Cortex of kidney (tissue), 1 donor: Measurements from ENCODE around the gene WT1.
"Not testable (repeated sequence)": the region's sequence is repeated elsewhere in the genome, so short reads cannot be mapped to it uniquely, and the experiment has no call there.

Source experiments
- DNase-seq: peaks from one replicate; lab custom pipeline; 2025; lab: John Stamatoyannopoulos, UW

WT1 gene

DNA sequence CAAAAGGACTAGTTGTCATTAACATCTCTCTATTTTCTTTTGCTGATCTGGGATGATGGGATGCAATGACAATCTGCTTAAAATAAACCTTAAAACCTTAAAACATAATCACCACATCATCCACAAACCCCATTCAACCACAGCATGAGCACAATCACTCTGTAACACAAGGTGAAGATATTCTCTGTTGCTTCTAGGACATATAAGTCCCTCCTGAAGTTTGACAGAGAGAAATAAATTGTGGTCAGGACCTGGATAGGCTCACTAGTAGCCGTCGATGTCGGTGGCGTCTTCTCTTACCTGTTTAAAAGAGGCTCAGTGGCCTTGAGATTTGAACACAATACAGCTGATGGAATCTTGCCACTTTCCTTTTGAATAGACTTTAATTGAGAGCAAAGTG, 47.9 kb downstream of the WT1 start:
- DNase-seq, result no peak

DNA sequence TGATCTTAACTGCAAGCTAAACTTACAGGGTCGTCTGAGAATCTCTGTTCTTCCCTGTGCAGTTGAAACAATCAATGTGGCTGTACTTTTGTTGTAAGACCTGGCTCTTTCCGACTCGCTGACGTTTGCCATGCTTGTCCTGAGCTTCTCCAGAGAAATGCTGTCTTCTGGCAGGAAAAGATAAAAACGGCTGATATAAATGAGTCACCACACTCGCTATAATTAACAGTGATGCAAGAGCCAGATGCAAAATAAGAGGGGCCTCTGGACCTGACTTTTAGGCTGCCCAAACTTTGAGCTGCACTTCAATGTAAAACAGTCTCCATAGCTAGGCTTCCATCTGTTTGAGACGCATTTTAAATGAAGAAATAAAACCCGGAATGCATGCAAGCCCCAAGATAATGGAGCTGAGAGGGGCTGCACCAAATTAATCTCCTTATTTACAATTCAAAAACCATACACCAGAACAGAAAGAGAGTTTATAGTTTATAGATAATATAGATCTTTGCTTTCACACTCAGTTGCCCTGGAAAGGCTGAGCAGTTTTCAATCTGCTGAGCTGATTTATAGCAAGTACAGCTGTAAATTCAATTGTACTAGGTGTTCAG, 48.5 kb downstream of the WT1 start:
- no peak for DNase-seq

DNA sequence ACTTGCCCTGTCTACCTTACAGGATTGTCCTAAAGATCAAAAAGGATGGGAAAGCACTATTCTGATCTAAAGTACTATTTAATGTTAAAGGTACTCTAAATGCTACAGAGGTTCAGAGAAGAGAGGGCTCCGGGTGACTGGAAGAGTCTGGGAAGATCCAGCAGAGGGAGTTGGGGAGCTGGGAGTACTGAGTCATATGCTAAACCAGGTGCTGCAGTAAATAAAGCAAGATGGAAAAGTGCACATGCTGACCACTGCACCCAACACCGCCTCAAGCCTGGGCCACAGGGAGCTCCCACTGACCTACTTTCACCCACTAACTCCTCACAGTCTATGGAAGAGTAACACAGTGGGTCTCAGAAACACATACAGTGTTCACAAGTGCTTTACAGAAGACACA, 49.3 kb downstream of the WT1 start:
- DNase-seq, result no peak

DNA sequence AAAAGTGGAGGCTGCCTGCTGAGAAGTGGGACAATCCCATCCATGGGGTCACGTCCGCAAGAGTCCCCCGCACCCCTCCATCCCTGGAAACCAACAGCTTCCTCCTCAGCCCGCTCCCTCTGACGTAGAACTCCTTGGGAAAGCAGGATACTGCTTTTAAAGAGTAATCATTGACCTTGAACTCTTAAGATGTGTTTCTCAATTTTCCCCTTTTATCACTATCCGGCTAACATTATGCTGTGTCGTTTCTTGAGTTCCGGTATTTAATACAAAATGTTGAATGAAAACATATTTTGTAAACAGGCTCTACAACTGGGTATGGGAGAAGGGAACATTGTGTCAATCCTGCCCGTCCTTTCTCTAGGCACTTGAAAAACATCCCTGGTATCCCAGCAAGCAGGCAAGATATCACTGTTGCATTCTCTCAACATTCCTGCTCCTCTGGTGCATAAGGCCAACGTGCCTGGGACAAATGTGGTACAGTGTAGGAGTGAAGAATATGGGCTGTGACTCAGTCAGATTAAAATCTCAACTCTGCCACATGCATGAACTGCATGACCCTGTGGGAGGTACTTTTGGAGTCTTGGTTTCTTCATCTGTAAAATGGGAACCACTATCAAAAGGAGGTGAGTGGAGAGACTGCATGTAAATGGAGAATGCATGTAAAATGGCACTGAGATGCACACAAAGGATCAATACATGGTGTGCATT, 52.8 kb downstream of the WT1 start:
- no peak for DNase-seq

DNA sequence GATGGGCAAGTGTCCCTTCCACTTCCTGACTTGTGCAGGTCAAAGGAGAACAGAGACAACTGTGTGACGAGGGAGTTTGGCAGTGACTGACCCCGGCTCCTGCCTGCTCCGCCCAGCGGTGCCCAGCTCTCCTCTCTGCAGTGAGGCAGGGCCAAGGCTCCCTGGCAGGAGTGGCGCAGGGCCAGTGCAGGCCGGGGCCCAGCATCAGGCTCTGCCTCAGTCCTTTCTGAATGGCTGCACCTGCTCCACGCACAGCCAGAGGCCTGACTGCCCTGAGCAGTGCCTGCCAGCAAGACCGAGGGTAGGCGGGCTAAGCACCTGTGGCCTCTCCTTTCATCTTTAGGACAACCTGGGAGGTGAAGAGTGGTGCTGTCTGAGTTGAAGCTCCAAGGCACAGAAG, 54.2 kb downstream of the WT1 start:
- no peak for DNase-seq

DNA sequence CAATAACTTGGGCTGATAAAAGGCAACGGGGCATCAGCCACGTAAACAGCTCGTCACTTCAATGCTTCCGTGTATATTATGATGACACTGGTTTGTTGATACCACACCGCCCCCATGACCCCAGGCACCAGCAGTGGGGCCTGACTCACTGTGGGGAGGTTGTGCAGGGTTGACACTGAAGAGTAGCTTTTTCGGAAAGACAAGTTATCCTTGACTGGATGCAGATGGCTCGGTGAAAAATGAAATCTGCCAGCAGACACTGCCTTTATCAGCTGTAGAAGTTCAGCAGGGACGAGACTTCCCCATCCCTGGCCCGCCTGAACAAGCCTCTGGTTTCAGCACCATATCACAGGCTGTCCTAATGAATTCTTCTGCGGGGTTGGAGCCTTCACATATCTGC, 55.6 kb downstream of the WT1 start:
- DNase-seq, result no peak

DNA sequence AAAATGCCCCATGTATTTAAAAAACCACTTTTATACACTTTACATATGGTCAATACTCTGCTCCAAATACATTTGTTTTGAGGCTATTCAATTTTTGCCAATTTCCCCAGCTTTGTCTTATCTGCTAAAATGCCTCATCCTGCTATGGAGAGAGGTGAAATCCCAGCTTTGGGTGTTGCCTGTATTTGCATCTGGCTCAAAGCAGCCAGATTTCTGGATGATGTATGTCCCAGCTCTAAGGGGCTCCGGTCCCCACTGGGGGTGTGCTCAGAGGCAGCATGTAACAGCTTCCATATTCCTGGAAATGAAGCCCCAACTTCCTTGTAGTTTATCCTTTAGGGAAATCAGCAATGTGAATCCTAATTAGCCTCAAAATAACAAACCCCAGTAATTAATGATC, 59.5 kb downstream of the WT1 start:
- no peak for DNase-seq

DNA sequence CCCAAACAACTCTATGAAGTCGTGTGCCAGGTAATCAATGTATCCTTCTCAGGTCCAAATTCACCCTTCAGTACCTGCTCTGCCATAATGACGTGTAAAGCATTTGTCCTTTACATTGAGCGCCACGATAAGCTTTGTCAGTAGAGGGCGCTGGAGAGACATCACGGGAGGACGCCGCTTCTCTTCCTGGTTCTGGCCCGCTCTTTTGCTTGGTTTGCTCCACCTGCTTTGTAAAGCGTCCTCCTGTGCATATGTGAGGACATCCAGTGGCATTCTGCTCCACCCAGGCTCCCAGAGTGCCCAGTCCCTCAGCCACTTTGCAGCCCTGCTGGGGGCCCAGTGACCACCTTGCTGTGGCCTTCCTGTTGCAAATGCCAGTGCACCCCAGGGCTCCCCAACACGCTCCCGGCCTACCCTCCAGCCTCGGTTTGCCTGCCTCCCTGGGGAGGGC, 61.1 kb downstream of the WT1 start:
- no peak for DNase-seq

DNA sequence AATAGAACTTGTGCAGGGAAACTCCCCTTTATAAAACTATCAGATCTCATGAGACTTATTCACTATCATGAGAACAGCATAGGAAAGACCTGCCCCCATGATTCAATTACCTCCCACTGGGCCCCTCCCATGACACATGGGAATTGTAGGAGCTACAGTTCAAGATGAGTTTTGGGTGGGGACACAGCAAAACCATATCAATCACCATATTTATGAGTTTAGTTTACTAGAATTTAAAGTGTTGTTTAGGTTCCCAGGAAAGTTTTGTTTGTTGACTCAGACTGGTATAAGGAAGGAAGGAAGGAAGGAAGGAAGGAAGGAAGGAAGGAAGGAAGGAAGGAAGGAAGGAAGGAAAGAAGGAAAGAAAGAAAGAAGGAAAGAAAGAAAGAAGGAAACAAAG, 65.4 kb downstream of the WT1 start:
- not testable (repeated sequence) for DNase-seq

DNA sequence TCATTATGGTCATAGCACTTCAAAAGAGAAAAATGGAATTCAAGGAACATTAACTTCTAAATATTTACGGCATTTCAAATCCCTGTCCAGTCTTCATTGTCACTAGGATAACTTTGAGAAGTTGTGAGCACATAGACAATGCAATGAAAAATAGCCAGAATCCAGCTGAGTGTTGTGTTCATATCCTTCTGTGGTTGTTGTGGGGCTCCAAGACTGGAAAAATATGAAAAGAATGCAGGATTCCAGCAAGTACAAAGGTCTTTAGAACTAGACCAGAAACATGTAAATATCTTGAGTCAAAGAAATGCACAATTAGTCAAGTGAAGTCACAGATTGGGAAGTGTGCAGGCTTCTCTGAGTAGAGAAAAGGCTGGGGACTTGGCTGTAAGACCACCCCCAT, 68.7 kb downstream of the WT1 start:
- no peak for DNase-seq

DNA sequence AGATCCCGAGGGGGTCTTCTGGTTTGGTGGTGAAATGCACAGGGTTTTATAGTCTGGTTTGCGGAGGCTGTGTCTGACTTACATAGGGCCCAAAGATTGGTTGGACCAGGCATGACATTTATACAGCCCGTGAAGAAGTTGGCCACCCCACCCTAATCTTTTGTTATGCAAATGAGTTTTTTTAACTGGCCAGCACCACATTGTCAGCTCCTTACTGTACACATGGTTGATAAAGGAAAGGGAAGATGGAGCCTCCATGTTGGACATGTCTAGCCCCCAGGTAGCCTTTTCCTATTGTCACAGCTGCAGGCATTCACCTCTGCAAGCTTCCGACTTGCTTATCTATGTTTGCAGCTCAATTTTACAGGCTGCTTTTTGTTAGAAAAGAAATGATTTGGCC, 70.1 kb downstream of the WT1 start:
- no peak for DNase-seq

DNA sequence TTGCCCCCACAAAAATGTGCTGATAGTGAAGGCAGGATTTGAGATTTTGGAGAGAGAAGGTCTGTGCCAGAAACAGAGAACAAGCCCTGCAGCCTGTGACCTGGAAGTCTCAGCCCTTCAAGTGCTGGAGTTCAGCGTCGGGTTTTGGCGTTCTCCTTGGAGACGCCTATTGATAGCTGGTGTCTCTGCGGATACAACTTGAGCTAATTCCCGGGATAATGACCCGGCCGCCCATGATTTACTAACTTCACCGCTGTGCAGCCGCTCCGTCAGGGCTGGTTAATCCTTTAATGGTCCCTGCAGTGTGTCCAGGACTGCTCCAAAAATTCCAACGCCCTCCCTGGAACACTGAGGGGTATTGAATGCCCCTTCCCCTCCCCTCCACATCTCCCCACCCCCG, 76.6 kb downstream of the WT1 start:
- no peak for DNase-seq

DNA sequence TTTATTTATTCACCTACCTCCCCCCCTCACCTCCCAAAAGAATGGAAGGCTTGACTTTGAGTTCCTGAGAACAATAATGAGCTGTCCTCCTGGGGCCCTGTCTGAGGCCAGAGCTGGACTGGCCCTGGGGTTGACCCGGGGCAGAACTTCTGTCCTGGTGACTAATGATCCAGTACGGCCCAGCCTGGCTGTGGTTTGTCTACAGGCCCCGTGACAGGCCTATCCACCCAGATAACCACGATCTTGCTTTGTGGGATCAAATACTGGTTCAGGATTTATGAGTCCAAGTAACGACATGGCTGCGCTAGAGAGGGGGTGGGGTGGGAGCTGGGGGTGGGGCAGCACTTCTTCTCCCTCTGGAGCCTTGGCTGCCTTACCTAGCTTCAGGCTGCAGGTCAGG, 81.5 kb downstream of the WT1 start:
- no peak for DNase-seq

DNA sequence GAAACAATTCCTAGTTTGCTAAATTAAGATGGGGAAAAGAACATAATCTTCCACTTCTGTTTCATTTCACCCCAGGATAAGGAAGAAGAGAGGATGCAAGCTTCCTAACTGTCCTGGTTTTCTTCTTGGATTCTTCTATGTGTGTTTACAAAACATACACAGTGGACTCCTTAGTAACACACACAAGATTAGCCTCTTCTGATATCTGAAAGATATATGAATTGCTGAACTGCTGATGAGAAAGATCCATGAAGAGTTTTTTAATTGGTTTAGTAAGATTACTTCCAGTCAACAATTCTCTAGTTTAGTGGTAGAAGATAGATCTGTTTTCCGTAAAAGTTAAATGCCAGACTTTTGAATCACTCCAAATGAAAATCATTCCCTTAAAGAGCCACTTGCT, 86.8 kb downstream of the WT1 start:
- no peak for DNase-seq

DNA sequence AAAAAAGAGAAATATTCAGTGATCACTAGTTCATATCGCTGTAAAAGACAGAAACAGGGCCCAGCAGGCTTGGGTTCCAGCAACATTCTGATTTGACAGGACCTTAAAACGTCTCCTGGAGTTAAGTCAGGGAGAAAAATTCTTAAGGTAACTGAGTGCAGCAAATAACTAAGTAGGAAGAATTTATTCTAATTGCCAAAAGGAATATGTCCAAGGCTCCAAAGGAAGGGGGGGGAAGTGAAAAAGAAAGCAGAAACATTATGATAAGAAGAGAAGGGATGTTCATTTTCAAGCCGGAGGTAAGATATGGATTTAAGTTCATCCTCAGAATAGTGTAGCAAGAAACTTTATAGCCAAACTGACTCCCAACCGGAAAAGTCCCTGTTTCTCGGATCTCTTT, 90.4 kb downstream of the WT1 start:
- no peak for DNase-seq

DNA sequence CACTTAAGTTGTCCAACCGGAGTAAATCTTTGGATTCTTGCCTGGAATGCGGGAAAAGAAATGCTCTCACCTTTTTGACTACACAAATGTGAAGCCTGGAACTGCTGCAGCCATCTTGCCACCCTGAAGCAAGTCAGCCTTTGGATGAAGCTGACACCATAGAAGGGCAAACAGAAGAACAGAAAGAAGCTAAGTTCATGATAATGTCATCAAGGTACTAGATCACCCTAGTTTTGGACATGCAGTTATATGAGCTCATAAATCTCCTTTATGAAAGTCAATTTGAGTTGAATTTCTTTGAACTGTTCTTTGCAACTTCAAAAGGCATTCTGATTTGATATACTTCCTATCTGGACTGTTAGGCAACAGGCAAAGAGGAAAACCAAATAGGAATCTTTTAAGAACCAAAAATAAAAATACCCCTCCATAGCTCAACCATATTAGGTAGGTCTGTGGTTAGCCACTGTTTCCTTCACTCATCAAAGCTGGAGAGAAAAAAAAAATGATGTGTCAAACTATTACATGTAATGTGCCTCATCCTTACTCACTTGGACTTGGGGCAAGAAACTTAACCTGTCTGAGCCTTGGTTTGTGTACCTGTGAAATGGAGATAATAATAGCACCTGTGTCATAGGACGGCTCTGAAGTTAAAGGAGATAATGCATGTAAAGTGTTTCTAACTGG, 91.9 kb downstream of the WT1 start:
- DNase-seq, result no peak

DNA sequence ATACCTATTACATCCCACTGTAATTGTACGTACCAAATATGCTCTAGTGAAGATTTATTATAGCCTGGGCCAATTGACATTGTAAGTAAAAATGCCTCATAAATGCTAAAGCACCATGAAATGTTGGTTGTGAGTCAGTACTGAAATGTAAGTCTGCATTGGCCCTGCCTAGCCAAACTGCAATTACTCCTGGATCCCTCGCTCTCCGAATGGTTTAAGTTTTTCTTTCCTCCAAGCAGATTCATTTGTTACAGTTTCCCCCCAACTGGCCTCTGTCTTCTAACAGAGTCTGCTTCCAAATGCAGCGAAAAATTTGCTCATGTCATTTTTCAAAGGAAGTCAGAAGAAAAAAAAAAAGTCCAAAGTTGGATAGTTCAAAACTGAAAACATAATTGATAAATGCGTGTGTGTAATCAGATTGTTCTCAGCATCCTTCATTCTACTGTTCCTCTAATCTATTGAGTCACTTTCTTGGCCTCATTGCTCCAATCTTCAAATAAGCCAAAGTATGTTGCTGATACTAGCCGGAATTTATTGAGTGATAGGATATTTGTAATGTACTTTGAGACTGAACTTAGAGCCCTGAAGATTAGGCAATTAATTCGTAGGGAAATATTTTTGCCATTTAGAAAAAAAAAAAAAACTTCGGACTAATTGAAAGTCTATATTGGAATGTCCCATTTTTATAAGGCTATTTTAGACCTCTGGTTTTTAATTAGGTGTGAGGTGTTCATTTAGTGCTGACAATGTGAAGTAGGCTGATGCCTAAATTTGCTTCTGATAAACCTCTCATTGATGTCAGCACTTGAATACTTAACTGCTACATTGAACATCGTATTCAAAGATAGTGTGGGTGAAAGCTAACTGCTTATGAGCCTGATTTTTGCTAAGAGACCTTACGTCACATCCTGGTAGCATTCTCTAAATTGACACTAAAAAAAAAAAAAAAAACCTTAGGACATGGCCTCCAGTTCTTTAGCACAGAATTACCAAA, 93.4 kb downstream of the WT1 start:
- no peak for DNase-seq

DNA sequence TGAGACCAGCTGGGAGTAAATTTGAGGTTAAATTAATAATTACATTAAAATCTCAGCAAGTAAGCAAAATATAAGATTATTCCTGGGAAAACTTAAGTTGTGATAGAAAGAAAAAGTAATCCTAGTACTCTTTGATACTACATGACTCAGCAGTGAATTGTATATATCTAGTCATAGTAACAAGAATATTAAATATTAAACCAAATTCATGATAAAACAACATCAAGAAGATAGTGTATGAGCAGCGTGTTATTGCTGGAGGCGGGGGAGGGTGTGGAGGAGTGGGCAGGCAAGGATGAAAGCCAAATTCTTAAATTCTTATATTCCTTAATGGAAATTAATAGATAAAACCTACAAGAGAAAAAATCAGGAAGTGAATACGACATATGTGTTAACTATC, 95.2 kb downstream of the WT1 start:
- no peak for DNase-seq
